Activated CD8-positive, alpha-beta memory T cell treated with anti-CD3 and anti-CD28 coated beads for 4 hours (primary cell): ENCODE data around the gene EEF1G.
"Not testable (repeated sequence)": the region's sequence is repeated elsewhere in the genome, so short reads cannot be mapped to it uniquely, and the experiment has no call there.

Experiments
- DNase-seq, 2 donors: peaks; one replicate each; pipeline ENCODE4 v3.0.0-alpha.2; 2020; ENCODE audit warnings: low read depth in 2 of 2

Gene EEF1G

DNA sequence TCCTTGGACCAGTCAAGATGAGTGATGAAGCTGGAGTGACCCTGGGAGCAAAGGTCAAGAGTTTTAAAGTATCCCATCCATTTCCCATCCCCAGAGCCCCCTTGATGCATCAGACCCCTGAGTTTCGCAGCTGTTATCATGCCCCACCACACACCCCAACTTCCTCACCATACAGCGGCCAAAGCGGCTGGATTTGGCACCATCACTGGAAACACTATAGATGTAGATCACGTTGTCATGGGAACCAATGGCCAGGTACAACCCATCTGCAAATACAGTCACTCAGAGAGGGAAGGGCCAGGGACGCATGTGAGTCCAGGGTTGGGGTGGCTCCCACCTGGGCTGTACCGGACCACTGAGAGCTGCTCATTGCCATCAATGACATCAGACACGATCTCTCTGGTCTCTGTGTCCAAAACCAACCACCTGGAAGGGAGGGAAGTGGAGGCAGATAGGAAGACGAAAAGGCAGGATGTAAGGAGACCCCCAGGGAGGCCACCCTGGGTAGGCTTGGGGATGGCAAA, 30.1 kb upstream of the EEF1G start:
- DNase-seq, result no peak

DNA sequence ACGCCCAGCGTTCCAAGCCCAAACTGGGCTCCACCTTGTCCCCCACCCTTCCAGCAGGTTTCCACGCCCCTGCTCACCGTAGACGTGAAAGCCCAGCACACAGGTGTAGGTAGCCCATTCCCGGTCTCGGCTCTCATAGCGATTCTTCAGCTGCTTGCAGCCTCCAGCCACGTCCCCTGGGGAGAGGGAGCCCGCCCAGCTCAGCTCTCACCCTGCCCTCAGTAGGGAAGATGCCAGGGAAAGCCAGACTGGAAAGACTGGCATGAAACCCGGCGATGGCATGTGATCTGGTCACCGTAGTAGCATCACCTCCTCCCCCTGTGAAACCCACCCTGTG, 29.3 kb upstream of the EEF1G start:
- DNase-seq, result no peak

DNA sequence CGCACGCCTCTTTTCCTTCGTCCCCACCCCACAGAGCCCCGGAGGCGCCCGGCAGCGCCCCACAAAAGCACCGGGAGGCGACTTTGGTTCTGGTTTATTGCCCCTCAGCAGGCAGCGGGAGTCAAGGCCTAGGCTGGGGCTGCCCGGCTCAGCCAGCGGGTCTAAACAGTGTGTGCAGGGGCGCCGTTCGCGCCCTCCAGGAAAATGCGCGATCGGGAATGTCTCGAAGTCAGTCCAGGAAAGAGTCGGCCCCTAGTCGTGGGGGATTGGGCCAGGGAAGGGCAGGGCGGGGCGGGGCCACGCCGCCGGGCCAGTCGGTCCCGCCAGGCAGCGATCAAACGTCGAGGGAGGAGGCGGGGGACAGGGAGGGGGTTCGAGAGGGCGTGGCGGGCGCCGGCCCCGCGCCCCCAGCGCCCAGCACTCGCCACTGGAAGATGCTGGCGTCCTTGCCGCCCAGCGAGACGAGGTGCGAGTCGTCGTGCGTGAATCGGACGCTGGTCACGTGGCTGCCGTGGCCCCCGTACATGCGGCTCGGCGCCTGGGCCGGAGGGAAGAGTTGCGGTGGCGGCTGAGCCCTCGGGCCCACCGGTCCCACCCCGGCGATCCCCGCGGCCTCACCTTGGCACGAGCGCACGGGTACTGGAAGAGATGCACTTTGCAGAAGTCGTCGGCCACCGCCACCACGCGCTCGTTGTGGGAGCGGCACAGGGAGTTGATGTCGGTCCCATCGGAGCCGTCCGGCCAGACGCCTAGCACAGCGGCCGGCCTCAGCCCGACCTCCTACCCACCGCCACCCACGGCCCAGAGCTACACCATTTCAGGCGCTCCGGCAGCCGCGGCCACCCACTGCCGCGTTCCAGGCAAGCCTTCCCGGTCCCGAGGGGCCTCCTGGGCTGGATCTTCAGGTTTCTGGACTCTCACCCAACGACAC, 28.7 kb upstream of the EEF1G start:
- no peak for DNase-seq

GRCh38 chr11:62601372-62602140, 27.9 kb upstream of the EEF1G start, which contains the start of gene MTA2:
MTA2 (minus strand) TSS chr11:62601865; CDS start chr11:62601450, 415 bp downstream.
- DNase-seq, result peak; percentile 99

DNA sequence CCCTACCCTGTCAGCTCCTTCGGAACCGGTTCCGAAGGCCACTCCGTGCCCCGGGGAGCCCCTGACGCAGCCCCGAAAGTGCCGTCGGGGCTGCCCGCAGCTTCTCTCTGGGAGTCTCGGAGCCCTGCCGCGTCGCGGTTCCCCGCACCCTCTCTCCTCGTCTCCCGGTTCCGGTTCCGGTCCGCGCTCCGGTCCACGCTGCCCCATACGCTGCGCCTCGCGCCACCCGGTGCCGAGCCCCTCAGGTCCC, 27.4 kb upstream of the EEF1G start:
- no peak for DNase-seq

DNA sequence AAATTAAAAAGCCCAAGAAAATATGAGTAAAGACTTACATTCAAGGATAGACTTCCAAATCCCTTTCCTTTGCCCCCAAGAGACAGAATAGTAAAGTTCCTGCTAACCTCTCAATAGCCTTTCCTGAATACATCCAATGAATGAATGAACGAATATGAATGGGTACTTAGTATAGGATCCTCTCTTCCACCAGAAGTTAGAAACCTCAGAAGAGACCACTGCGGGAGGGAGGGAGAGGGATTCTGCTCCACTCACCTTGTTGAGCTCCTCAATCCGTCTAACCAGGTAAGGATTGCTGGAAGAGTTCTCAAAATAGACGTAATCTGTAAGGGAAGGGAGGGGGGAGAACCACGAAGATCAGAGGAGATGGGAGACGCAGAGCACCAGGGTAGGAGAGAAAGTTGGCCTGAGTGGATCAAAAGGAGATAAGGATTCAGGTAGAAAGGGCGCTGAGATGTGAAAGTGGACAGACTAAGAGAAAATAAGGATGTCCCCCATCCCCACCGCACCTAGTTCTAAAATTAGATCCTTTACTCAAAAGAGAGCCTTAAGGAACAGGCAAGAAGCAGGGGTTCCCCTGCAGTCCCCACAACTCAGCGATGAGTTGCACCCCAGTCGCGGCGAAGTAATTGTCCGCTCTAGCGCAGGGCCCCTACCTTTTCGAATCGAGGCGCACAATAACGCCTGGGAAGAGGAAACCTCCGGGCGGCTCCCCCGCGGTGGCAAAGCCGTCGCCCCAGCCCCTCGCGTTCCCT, 26.9 kb upstream of the EEF1G start:
- DNase-seq, result no peak

- no peak for DNase-seq
Measured at GRCh38 chr11:62599901-62600300, 26.2 kb upstream of the EEF1G start.

DNA sequence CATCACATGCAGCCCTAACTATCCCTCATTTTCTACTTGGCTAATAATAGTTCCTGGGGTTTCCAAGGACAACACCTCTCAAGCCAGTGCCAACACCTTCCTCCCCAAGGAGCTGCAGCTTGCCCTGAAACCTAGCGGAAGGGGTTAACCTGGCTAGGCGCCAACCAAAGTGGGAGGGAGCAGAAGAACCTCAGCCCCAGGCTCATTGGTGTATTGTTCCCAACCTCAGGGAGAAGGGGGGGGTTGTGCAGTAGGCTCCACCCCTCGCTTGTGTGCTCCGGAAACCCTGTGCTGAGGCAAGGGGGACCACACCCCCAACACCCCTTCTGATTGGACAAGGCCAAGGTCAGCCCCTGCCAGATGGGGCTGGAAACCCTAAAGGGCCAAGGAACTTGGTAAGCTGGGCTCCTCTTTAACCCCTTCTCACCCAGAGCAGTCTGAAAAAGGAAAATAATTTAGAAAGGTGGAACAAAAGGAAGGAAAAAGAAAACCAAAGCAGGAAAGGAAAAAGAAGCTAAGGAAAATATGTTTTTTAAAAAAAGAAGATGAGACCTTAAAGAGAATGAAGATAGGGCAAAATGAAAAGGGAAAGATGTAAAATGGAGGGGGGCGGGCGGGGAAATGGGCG, 25.5 kb upstream of the EEF1G start:
- peak; percentile 83 to 92 for DNase-seq

DNA sequence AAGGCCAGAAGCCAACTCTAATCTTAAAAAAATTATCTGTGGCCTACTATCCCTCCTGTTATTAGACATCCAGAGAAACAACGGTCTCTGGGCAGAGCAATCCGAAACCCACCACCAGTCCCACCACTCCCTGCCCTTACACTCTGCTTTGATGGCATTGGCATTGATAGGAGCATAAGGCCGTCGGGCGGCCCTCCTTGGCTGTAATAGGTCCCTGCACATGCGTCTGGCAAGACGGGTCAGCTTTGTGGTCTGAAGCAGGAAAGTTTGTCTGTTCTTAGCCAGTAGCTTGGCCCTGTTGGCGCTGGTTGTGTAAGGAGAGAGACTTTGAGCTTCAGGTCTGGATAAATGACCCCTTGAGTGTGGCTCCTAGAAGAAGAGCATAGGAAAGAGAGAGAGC, 21.4 kb upstream of the EEF1G start:
- no peak for DNase-seq

DNA sequence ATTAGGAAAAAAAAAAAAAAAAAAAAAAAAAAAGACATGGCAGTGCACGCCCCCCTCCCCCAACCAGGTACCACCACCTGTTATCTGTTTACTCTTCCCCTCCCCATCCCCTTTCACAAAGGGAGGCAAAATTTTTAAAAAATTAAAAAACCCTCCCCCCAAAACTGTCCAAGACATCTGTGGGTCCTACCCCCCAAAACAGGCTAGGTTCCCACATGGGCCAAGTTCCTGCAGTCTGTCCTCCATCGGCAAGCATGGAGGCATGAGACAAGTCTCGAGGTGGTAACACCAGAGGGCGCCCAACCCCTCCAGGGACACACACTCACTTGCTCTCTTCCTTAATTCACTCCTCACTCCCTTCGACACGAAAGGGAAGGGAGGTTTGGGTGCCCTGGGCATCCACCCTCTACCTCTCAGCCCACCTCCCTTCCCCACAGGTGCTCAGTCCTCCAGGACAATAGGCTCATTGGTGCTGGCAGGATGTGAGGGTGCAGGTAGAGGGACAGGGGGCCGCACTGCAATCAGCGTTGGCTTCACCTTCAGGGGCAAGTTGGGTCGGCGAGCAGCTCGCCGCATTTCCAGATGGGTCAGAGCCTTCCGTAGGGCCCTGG, 19.8 kb upstream of the EEF1G start:
- peak; percentile 59 to 63 for DNase-seq

GRCh38 chr11:62592989-62593421, 19.3 kb upstream of the EEF1G start:
- DNase-seq, result no peak

- no peak for DNase-seq
Measured at GRCh38 chr11:62592146-62592815, 18.6 kb upstream of the EEF1G start.

GRCh38 chr11:62591448-62592145, 17.9 kb upstream of the EEF1G start, which contains the start of gene TUT1:
TUT1 (minus strand) TSS chr11:62591523; CDS start chr11:62591485, 38 bp downstream.
- peak; percentile 89 to 91 for DNase-seq

DNA sequence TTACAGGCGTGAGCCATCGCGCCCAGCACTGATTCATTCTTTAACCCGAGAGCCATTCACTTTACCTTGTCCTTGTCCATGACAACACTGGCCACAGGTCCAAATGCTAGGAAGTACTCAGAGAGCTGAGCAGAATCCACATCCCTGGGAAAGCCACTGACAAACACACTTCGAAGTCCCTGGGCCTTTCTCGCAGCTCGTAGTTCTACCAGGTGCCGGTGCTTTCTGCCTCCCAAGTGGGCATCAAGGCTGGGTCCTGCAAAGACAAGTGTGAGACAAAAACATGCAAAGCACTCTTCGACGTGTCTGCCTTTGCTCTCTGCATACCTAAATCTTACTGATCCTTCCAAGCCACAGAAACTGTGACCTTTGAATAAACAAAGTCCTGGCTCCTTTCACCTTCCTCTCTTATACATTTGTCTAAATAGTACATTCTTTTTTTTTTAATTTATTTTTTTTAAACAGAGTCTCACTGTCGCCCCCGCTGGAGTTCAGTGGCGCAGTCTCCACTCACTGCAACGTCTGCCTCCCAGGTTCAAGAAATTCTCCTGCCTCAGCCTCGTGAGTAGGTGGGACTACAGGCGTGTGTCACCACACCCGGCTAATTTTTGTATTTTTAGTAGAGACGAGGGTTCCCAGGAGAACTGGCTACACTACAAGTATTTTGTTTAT, 15.4 kb upstream of the EEF1G start:
- no peak for DNase-seq

GRCh38 chr11:62585356-62585755, 11.7 kb upstream of the EEF1G start:
- DNase-seq, result not testable (repeated sequence)

DNA sequence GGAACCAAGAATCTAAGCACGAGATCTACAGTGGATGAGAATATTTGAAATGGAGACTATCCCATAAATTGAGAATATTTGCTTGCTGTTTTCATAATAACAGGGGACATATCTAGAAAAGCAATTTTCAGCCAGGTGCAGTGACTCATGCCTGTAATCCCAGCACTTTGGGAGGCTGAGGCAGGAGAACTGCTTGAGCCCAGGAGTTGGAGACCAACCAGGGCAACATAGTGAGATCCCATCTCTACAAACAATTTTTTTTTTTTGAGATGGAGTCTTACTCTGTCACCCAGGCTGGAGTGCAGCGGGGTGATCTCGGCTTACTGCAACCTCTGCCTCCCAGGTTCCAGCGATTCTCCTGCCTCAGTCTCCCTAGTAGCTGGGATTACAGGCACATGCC, 8.0 kb upstream of the EEF1G start:
- DNase-seq, result not testable (repeated sequence)

GRCh38 chr11:62580959-62581715, 7.4 kb upstream of the EEF1G start:
- DNase-seq, result no peak

GRCh38 chr11:62579252-62579651, 5.6 kb upstream of the EEF1G start:
- DNase-seq, result no peak

- DNase-seq, result no peak
Measured at GRCh38 chr11:62578541-62578940, 4.8 kb upstream of the EEF1G start.
